22Rv1 (cell line): Measurements from ENCODE around the gene HBEGF.

Experiments
- ZFX ChIP-seq: fragments of 450-650 bp; IDR thresholded peaks from 2 replicates; pipeline ENCODE4 v1.6.1; 2017; ENCODE audit warnings: antibody characterized with exemption, borderline replicate concordance
- TF ChIP-seq, protein P1 (sequence below): fragments of 450-650 bp; IDR thresholded peaks from 2 replicates; pipeline ENCODE4 v1.5.1; 2017; ENCODE audit warnings: mild to moderate bottlenecking

GRCh38 chr5:140301136-140301535 lies 45.3 kb downstream of the HBEGF start:
- TF ChIP-seq, protein P1, sequence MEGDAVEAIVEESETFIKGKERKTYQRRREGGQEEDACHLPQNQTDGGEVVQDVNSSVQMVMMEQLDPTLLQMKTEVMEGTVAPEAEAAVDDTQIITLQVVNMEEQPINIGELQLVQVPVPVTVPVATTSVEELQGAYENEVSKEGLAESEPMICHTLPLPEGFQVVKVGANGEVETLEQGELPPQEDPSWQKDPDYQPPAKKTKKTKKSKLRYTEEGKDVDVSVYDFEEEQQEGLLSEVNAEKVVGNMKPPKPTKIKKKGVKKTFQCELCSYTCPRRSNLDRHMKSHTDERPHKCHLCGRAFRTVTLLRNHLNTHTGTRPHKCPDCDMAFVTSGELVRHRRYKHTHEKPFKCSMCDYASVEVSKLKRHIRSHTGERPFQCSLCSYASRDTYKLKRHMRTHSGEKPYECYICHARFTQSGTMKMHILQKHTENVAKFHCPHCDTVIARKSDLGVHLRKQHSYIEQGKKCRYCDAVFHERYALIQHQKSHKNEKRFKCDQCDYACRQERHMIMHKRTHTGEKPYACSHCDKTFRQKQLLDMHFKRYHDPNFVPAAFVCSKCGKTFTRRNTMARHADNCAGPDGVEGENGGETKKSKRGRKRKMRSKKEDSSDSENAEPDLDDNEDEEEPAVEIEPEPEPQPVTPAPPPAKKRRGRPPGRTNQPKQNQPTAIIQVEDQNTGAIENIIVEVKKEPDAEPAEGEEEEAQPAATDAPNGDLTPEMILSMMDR, result no peak
- TF ChIP-seq ZFX, result no peak
